ENCODE data around the gene FIBCD1. TPM values are rescaled to one million over a fixed set of nuclear protein-coding genes. Genes with fewer than 3 reads are reported as not detected.

FIBCD1 gene
- total RNA-seq (2014; rRNA removed; shearing (Covaris generic); ENCODE audit: low replicate concordance): not detected in 2 replicates

GRCh38 chr9:130938652-130939404 lies at the start of gene FIBCD1:
Gene FIBCD1, minus strand, starts transcription at chr9:130939247. Its CDS starts 640 bp downstream, at chr9:130938607.
- H4K20me1 ChIP-seq (ENCODE audit: insufficient read depth, low read depth, low read length): no peaks in the 10 kb centered on the region
- no peak within 1 kb of the TSS for H3K4me2 ChIP-seq (ENCODE audit: low read depth, low read length, poor library complexity, severe bottlenecking)
- no peak within 1 kb of the TSS for H3K9ac ChIP-seq (ENCODE audit: low read length)
- H3K36me3 ChIP-seq (ENCODE audit: insufficient read depth, low read length): no peaks in the 10 kb centered on the region
- H3K4me1 ChIP-seq (ENCODE audit: low read length): 0 out of 2 replicates have a peak, but pooled peaks cover 4% of the 10 kb centered on the region
- no peaks in the 10 kb centered on the region for H3K9me3 ChIP-seq (ENCODE audit: low read length)
- H3K4me3 ChIP-seq (ENCODE audit: low read length): no peak within 1 kb of the TSS
- H3K9me2 ChIP-seq (replicated peaks; ENCODE audit: insufficient read depth, low read length): no peaks in the 10 kb centered on the region
- no peak within 1 kb of the TSS for H2AFZ ChIP-seq (ENCODE audit: low read length)
- no peaks in the 10 kb centered on the region for H3K79me2 ChIP-seq (ENCODE audit: low read length)
- DNase-seq: no peak
- H3K27ac ChIP-seq (ENCODE audit: low read length): no peak within 1 kb of the TSS
- H3K27me3 ChIP-seq (ENCODE audit: low read length): no peaks in the 10 kb centered on the region

- no peaks in the 10 kb centered on the region for H3K79me2 ChIP-seq (ENCODE audit: low read length)
- no peak overlapping the region for H3K9ac ChIP-seq (ENCODE audit: low read length)
- H3K9me2 ChIP-seq (replicated peaks; ENCODE audit: insufficient read depth, low read length): no peaks in the 10 kb centered on the region
- no peaks in the 10 kb centered on the region for H3K27me3 ChIP-seq (ENCODE audit: low read length)
- H3K27ac ChIP-seq (ENCODE audit: low read length): no peak overlapping the region
- H3K4me2 ChIP-seq (ENCODE audit: low read depth, low read length, poor library complexity, severe bottlenecking): no peak overlapping the region
- peaks cover 3% of the 10 kb centered on the region; the same call in 1 of the 2 replicates for H4K20me1 ChIP-seq (ENCODE audit: insufficient read depth, low read depth, low read length)
- DNase-seq: no peak
- H3K4me3 ChIP-seq (ENCODE audit: low read length): no peak overlapping the region
- no peaks in the 10 kb centered on the region for H3K4me1 ChIP-seq (ENCODE audit: low read length)
- no peak overlapping the region for H2AFZ ChIP-seq (ENCODE audit: low read length)
- H3K9me3 ChIP-seq (ENCODE audit: low read length): no peaks in the 10 kb centered on the region
- no peaks in the 10 kb centered on the region for H3K36me3 ChIP-seq (ENCODE audit: insufficient read depth, low read length)
Observed at GRCh38 chr9:130988400-130988747, 49.3 kb upstream of the FIBCD1 start.

- no peaks in the 10 kb centered on the region for H3K79me2 ChIP-seq (ENCODE audit: low read length)
- no peak overlapping the region for H3K9ac ChIP-seq (ENCODE audit: low read length)
- H3K27ac ChIP-seq (ENCODE audit: low read length): no peak overlapping the region
- no peak overlapping the region for H3K4me3 ChIP-seq (ENCODE audit: low read length)
- no peak overlapping the region for H3K4me2 ChIP-seq (ENCODE audit: low read depth, low read length, poor library complexity, severe bottlenecking)
- peaks cover 3% of the 10 kb centered on the region; the same call in 1 of the 2 replicates for H4K20me1 ChIP-seq (ENCODE audit: insufficient read depth, low read depth, low read length)
- no peaks in the 10 kb centered on the region for H3K9me2 ChIP-seq (replicated peaks; ENCODE audit: insufficient read depth, low read length)
- H3K36me3 ChIP-seq (ENCODE audit: insufficient read depth, low read length): no peaks in the 10 kb centered on the region
- H2AFZ ChIP-seq (ENCODE audit: low read length): no peak overlapping the region
- H3K9me3 ChIP-seq (ENCODE audit: low read length): no peaks in the 10 kb centered on the region
- no peaks in the 10 kb centered on the region for H3K4me1 ChIP-seq (ENCODE audit: low read length)
- no peak for DNase-seq
- no peaks in the 10 kb centered on the region for H3K27me3 ChIP-seq (ENCODE audit: low read length)
Observed at GRCh38 chr9:130987738-130988399, 48.8 kb upstream of the FIBCD1 start.

- no peaks in the 10 kb centered on the region for H3K4me1 ChIP-seq (ENCODE audit: low read length)
- no peak overlapping the region for H3K4me3 ChIP-seq (ENCODE audit: low read length)
- H3K27me3 ChIP-seq (ENCODE audit: low read length): no peaks in the 10 kb centered on the region
- no peak overlapping the region for H3K9ac ChIP-seq (ENCODE audit: low read length)
- H4K20me1 ChIP-seq (ENCODE audit: insufficient read depth, low read depth, low read length): peaks cover 3% of the 10 kb centered on the region; the same call in 1 of the 2 replicates
- no peak for DNase-seq
- no peaks in the 10 kb centered on the region for H3K9me3 ChIP-seq (ENCODE audit: low read length)
- H3K9me2 ChIP-seq (replicated peaks; ENCODE audit: insufficient read depth, low read length): no peaks in the 10 kb centered on the region
- no peak overlapping the region for H3K4me2 ChIP-seq (ENCODE audit: low read depth, low read length, poor library complexity, severe bottlenecking)
- no peak overlapping the region for H2AFZ ChIP-seq (ENCODE audit: low read length)
- no peaks in the 10 kb centered on the region for H3K79me2 ChIP-seq (ENCODE audit: low read length)
- no peak overlapping the region for H3K27ac ChIP-seq (ENCODE audit: low read length)
- no peaks in the 10 kb centered on the region for H3K36me3 ChIP-seq (ENCODE audit: insufficient read depth, low read length)
Observed at GRCh38 chr9:130987054-130987453, 48.0 kb upstream of the FIBCD1 start.

GRCh38 chr9:130986356-130986965 lies 47.4 kb upstream of the FIBCD1 start:
- no peaks in the 10 kb centered on the region for H3K4me1 ChIP-seq (ENCODE audit: low read length)
- no peak overlapping the region for H3K4me3 ChIP-seq (ENCODE audit: low read length)
- no peak overlapping the region for H3K9ac ChIP-seq (ENCODE audit: low read length)
- no peaks in the 10 kb centered on the region for H3K79me2 ChIP-seq (ENCODE audit: low read length)
- H3K27ac ChIP-seq (ENCODE audit: low read length): no peak overlapping the region
- H2AFZ ChIP-seq (ENCODE audit: low read length): no peak overlapping the region
- no peaks in the 10 kb centered on the region for H3K36me3 ChIP-seq (ENCODE audit: insufficient read depth, low read length)
- peaks cover 3% of the 10 kb centered on the region; the same call in 1 of the 2 replicates for H4K20me1 ChIP-seq (ENCODE audit: insufficient read depth, low read depth, low read length)
- DNase-seq: no peak
- H3K27me3 ChIP-seq (ENCODE audit: low read length): no peaks in the 10 kb centered on the region
- H3K4me2 ChIP-seq (ENCODE audit: low read depth, low read length, poor library complexity, severe bottlenecking): no peak overlapping the region
- H3K9me3 ChIP-seq (ENCODE audit: low read length): no peaks in the 10 kb centered on the region
- H3K9me2 ChIP-seq (replicated peaks; ENCODE audit: insufficient read depth, low read length): no peaks in the 10 kb centered on the region

- no peaks in the 10 kb centered on the region for H3K4me1 ChIP-seq (ENCODE audit: low read length)
- H3K4me2 ChIP-seq (ENCODE audit: low read depth, low read length, poor library complexity, severe bottlenecking): no peak overlapping the region
- no peaks in the 10 kb centered on the region for H3K9me2 ChIP-seq (replicated peaks; ENCODE audit: insufficient read depth, low read length)
- H3K36me3 ChIP-seq (ENCODE audit: insufficient read depth, low read length): no peaks in the 10 kb centered on the region
- H3K4me3 ChIP-seq (ENCODE audit: low read length): no peak overlapping the region
- no peak overlapping the region for H3K9ac ChIP-seq (ENCODE audit: low read length)
- DNase-seq: no peak
- no peaks in the 10 kb centered on the region for H3K79me2 ChIP-seq (ENCODE audit: low read length)
- no peak overlapping the region for H2AFZ ChIP-seq (ENCODE audit: low read length)
- H3K27me3 ChIP-seq (ENCODE audit: low read length): no peaks in the 10 kb centered on the region
- peaks cover 3% of the 10 kb centered on the region; the same call in 1 of the 2 replicates for H4K20me1 ChIP-seq (ENCODE audit: insufficient read depth, low read depth, low read length)
- no peaks in the 10 kb centered on the region for H3K9me3 ChIP-seq (ENCODE audit: low read length)
- no peak overlapping the region for H3K27ac ChIP-seq (ENCODE audit: low read length)
Observed at GRCh38 chr9:130985606-130986162, 46.6 kb upstream of the FIBCD1 start.

GRCh38 chr9:130985029-130985428 lies 46.0 kb upstream of the FIBCD1 start:
- H3K36me3 ChIP-seq (ENCODE audit: insufficient read depth, low read length): no peaks in the 10 kb centered on the region
- H3K27ac ChIP-seq (ENCODE audit: low read length): no peak overlapping the region
- H3K4me3 ChIP-seq (ENCODE audit: low read length): no peak overlapping the region
- no peaks in the 10 kb centered on the region for H3K9me2 ChIP-seq (replicated peaks; ENCODE audit: insufficient read depth, low read length)
- H3K9me3 ChIP-seq (ENCODE audit: low read length): no peaks in the 10 kb centered on the region
- no peak overlapping the region for H2AFZ ChIP-seq (ENCODE audit: low read length)
- no peaks in the 10 kb centered on the region for H3K79me2 ChIP-seq (ENCODE audit: low read length)
- no peak overlapping the region for H3K9ac ChIP-seq (ENCODE audit: low read length)
- peaks cover 3% of the 10 kb centered on the region; the same call in 1 of the 2 replicates for H4K20me1 ChIP-seq (ENCODE audit: insufficient read depth, low read depth, low read length)
- no peaks in the 10 kb centered on the region for H3K4me1 ChIP-seq (ENCODE audit: low read length)
- no peak overlapping the region for H3K4me2 ChIP-seq (ENCODE audit: low read depth, low read length, poor library complexity, severe bottlenecking)
- DNase-seq: no peak
- H3K27me3 ChIP-seq (ENCODE audit: low read length): no peaks in the 10 kb centered on the region

GRCh38 chr9:130984521-130984920 lies 45.5 kb upstream of the FIBCD1 start:
- no peak for DNase-seq
- Histone ChIP-seq H3K27me3 (ENCODE audit: low read length) (no peaks in the 10 kb centered on the region), H3K36me3 (ENCODE audit: insufficient read depth, low read length) (no peaks in the 10 kb centered on the region), H3K4me2 (ENCODE audit: low read depth, low read length, poor library complexity, severe bottlenecking) (no peak overlapping the region), H3K9me3 (ENCODE audit: low read length) (no peaks in the 10 kb centered on the region), H4K20me1 (ENCODE audit: insufficient read depth, low read depth, low read length) (peaks cover 3% of the 10 kb centered on the region; the same call in 1 of the 2 replicates), H2AFZ (ENCODE audit: low read length) (no peak overlapping the region), H3K9me2 (replicated peaks; ENCODE audit: insufficient read depth, low read length) (no peaks in the 10 kb centered on the region), H3K9ac (ENCODE audit: low read length) (no peak overlapping the region), H3K4me1 (ENCODE audit: low read length) (no peaks in the 10 kb centered on the region), H3K79me2 (ENCODE audit: low read length) (no peaks in the 10 kb centered on the region), H3K4me3 (ENCODE audit: low read length) (no peak overlapping the region), H3K27ac (ENCODE audit: low read length) (no peak overlapping the region)

Data from Karpas-422 (cell line).